Measurements from ENCODE around the gene SMCO1. TPM values are rescaled to one million over a fixed set of nuclear protein-coding genes. Genes with fewer than 3 reads are reported as not detected.
"Not testable (repeated sequence)": the region's sequence is repeated elsewhere in the genome, so short reads cannot be mapped to it uniquely, and the experiment has no call there.

Gene SMCO1
- not detected for polyA plus RNA-seq (ENCODE audit: insufficient read length in 4 of 4)

- DNase-seq (ENCODE audit: low read depth in 4 of 4, low spot score in 2 of 4): no peak
Measured at GRCh38 chr3:196514913-196515621, at the start of gene SMCO1. SMCO1 (minus strand) TSS chr3:196515346; CDS start chr3:196515209, 137 bp downstream.

- DNase-seq (ENCODE audit: low read depth in 4 of 4, low spot score in 2 of 4): no peak
Measured at GRCh38 chr3:196563721-196564225, 48.6 kb upstream of the SMCO1 start.

GRCh38 chr3:196559826-196560225 lies 44.7 kb upstream of the SMCO1 start:
- DNase-seq (ENCODE audit: low read depth in 4 of 4, low spot score in 2 of 4): no peak

GRCh38 chr3:196558476-196558875 lies 43.3 kb upstream of the SMCO1 start:
- no peak for DNase-seq (ENCODE audit: low read depth in 4 of 4, low spot score in 2 of 4)

- no peak for DNase-seq (ENCODE audit: low read depth in 4 of 4, low spot score in 2 of 4)
Measured at GRCh38 chr3:196557236-196557635, 42.1 kb upstream of the SMCO1 start.

GRCh38 chr3:196555295-196555694 lies 40.1 kb upstream of the SMCO1 start:
- no peak for DNase-seq (ENCODE audit: low read depth in 4 of 4, low spot score in 2 of 4)

GRCh38 chr3:196554205-196554604 lies 39.1 kb upstream of the SMCO1 start:
- DNase-seq (ENCODE audit: low read depth in 4 of 4, low spot score in 2 of 4): no peak

- DNase-seq (ENCODE audit: low read depth in 4 of 4, low spot score in 2 of 4): no peak
Measured at GRCh38 chr3:196553551-196553950, 38.4 kb upstream of the SMCO1 start.

GRCh38 chr3:196552253-196552652 lies 37.1 kb upstream of the SMCO1 start:
- DNase-seq (ENCODE audit: low read depth in 4 of 4, low spot score in 2 of 4): no peak

- not testable (repeated sequence) for DNase-seq (ENCODE audit: low read depth in 4 of 4, low spot score in 2 of 4)
Measured at GRCh38 chr3:196550172-196550571, 35.0 kb upstream of the SMCO1 start.

- DNase-seq (ENCODE audit: low read depth in 4 of 4, low spot score in 2 of 4): not testable (repeated sequence)
Measured at GRCh38 chr3:196549312-196549711, 34.2 kb upstream of the SMCO1 start.

GRCh38 chr3:196547067-196547466 lies 31.9 kb upstream of the SMCO1 start:
- DNase-seq (ENCODE audit: low read depth in 4 of 4, low spot score in 2 of 4): no peak

GRCh38 chr3:196546537-196546936 lies 31.4 kb upstream of the SMCO1 start:
- DNase-seq (ENCODE audit: low read depth in 4 of 4, low spot score in 2 of 4): no peak

- no peak for DNase-seq (ENCODE audit: low read depth in 4 of 4, low spot score in 2 of 4)
Measured at GRCh38 chr3:196544491-196544992, 29.4 kb upstream of the SMCO1 start.

GRCh38 chr3:196541684-196542445 lies 26.7 kb upstream of the SMCO1 start:
- DNase-seq (ENCODE audit: low read depth in 4 of 4, low spot score in 2 of 4): no peak

- no peak for DNase-seq (ENCODE audit: low read depth in 4 of 4, low spot score in 2 of 4)
Measured at GRCh38 chr3:196537319-196537984, 22.3 kb upstream of the SMCO1 start.

- no peak for DNase-seq (ENCODE audit: low read depth in 4 of 4, low spot score in 2 of 4)
Measured at GRCh38 chr3:196533260-196533681, 18.1 kb upstream of the SMCO1 start.

GRCh38 chr3:196531418-196531817 lies 16.3 kb upstream of the SMCO1 start:
- DNase-seq (ENCODE audit: low read depth in 4 of 4, low spot score in 2 of 4): no peak

- DNase-seq (ENCODE audit: low read depth in 4 of 4, low spot score in 2 of 4): peak in 3 of 4 donors; percentile 46 to 64 (median 52)
Measured at GRCh38 chr3:196528639-196529233, 13.6 kb upstream of the SMCO1 start.

GRCh38 chr3:196525141-196525540 lies 10.0 kb upstream of the SMCO1 start:
- no peak for DNase-seq (ENCODE audit: low read depth in 4 of 4, low spot score in 2 of 4)

- no peak for DNase-seq (ENCODE audit: low read depth in 4 of 4, low spot score in 2 of 4)
Measured at GRCh38 chr3:196524527-196524926, 9.4 kb upstream of the SMCO1 start.

Data from left renal cortex interstitium (tissue), 4 donors.